GM19043 (cell line): ENCODE measurements around the gene TPST1.
"Not testable (repeated sequence)": the region's sequence is repeated elsewhere in the genome, so short reads cannot be mapped to it uniquely, and the experiment has no call there.

Experiments
- ATAC-seq: cut with Tn5 transposase; IDR thresholded peaks from one replicate; pipeline ENCODE4 v1.9.1; 2021; ENCODE audit warnings: low read depth; ENCODE audit not compliant: unreplicated experiment

The TPST1 gene

DNA sequence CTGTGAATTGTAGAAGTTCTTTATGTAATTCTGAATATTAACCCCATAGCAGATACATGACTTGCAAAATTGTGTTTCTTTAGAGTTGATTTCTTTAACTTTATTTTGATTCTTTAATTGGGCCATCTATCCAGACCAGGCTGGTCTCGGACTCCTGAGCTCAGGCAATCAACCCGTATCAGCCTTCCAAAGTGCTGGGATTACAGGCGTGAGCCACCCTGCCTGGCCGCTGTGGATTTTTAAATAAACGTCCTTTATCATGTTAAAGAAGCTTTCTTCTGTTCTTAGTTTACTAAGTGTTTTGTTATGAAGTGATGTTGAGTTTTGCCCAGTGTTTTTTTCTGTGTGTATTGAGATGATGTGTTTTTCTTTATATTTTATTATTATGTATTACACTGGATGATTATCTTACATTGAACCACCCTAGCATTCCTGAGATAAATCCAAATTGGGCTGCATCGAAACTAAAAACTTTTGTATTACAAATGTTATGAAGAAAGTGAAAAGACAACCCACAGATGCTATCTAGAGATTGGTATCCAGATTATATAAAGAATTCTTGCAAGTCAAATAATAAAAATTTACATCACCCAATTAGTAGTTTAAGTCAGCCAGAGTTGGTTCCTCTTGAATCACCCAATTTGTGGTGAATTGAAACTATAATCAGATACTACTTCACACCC lies 118.1 kb downstream of the TPST1 start:
- no peak for ATAC-seq

GRCh38 chr7:66324985-66325384 lies 119.9 kb downstream of the TPST1 start:
- not testable (repeated sequence) for ATAC-seq

- ATAC-seq = no peak
Observed at GRCh38 chr7:66326501-66327215, 121.5 kb downstream of the TPST1 start.

- ATAC-seq = no peak
Observed at GRCh38 chr7:66330961-66331360, 125.8 kb downstream of the TPST1 start.

DNA sequence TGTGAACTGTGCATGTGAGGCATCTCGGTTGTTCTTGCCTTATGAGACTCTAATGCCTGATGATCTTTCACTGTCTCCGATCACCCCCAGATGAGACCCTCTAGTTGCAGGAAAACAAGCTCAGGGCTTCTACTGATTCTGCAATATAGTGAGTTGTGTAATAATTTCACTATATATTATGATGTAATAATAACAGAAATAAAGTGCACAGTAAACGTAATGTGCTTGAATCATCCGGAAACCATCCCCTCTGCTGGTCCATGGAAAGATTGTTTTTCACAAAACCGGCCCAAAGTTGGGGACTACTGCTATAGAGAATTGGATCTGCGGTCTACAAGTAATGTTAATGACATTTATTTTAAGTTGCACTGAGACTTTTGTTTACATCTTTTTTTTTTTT lies 126.7 kb downstream of the TPST1 start:
- no peak for ATAC-seq

DNA sequence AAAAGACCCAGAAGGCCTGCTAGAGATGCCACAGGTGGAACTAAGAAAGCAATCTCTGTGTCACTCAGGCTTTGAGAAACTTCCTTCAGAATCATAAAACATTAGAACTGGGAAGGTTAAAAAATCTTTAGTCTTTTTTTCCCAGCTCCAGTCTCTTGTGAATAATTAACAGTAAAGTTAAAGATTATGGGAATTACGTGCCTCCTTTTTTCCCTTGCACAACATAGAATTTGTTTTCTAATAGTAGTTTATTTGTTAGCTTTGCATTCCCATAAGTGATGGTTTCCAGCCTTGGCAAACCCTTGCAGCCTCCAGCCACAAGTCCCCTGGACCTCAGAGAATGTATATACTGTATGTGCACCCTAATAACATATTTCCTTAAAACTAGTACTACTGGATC lies 128.3 kb downstream of the TPST1 start:
- no peak for ATAC-seq

- ATAC-seq = no peak
Observed at GRCh38 chr7:66335318-66335717, 130.2 kb downstream of the TPST1 start.

- no peak for ATAC-seq
Observed at GRCh38 chr7:66336760-66337159, 131.6 kb downstream of the TPST1 start.

DNA sequence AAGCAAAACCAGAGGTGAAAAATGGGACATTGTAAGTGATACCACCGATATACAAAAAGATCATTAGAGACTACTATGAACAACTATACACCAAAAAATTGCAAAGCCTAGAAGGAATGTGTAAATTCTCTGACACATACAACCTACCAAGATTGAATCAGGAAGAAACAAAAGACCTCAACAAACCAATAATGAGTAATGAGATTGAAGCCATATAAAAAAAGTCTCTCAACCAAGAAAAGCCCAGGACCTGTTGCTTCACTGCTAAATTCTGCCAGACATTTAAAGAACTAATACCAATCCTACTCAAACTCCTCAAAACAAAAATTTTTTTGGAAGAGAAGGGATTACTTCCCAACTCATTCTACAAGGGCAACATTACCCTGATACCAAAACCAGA lies 134.0 kb downstream of the TPST1 start:
- no peak for ATAC-seq

- ATAC-seq = no peak
Observed at GRCh38 chr7:66344166-66344565, 139.0 kb downstream of the TPST1 start.

DNA sequence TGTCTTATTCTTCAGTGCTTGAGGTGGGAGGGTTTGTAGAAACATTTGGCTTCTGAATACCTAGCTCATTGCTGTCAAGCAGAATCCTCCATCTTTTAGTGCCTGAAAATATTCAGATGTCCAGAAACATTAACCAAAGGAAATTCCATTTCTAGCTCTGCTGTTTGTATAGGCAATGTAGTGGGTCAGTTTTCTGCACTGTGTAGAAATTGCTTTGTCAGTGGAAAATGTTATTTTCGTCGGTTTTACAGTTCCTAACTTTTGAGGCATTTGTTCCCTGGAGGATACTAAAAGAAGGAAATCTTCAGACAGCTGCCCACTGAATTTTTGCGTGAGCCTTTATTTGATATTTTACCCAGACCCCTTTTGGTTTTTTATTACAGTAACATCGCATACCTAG lies 143.4 kb downstream of the TPST1 start:
- no peak for ATAC-seq

DNA sequence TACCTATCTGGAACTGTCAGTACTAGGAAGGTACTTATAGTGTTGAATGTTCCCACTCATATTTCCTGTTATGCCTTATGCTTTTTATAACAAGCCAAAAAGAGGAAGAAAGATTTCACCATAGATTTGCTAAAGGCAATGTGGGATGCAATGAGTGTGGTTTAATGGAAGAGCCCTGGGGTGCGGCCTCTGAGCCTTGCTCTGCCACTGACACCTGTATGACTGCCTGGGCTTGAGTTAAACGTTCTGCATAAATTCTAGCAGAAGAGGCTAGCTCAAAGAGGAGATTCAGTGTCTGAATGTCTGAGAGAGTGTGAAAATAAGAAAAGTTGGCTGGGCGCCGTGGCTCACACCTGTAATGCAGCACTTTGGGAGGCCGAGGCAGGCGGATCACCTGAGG lies 143.8 kb downstream of the TPST1 start:
- no peak for ATAC-seq

GRCh38 chr7:66352071-66352470 lies 146.9 kb downstream of the TPST1 start:
- ATAC-seq = no peak

GRCh38 chr7:66353547-66353946 lies 148.4 kb downstream of the TPST1 start:
- no peak for ATAC-seq

DNA sequence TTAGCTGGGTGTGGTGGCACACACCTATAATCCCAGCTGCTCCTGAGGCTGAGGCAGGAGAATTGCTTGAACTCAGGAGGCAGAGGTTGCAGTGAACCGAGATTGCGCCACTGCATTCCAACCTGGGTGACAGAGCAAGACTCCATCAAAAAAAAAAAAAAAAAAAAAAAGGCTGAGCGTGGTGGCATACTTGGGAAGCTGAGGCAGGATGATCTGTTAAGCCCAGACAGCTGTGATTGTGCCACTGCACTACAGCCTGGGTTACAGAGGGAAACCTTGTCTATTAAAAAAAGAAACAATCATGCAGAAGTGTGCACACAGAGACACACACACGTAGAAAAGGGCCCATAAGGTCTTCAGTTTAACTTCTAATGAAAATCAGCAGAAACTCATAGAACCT lies 150.6 kb downstream of the TPST1 start:
- ATAC-seq = no peak

- no peak for ATAC-seq
Observed at GRCh38 chr7:66356277-66356721, 151.2 kb downstream of the TPST1 start.

GRCh38 chr7:66357087-66357486 lies 152.0 kb downstream of the TPST1 start:
- ATAC-seq = no peak

DNA sequence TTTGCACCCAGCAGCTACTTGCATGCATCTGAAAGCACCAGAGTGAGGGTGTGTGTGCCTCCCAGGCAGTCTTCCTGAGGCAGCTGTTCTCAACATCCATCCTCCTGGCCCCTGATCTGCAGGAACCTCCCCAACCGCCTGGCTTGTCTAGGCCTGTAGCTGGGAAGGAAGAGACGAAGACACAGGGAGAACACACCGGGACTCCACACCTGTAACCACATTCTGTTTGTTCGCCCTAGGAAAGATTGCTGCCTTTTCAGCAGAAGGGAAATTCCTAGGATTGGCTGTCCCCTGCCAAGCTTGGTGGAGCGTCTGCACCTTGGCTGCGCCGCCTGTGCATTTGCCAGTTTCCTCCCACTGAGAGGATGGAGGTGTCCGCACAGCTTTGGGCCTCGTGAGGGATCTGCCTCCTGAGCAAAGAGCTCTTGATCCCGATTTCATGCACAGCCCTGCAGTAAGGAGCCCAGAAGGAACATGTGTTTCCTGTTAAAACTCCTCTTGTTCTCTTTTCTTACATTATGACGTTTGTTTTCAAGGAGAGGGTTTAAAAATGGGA lies 154.6 kb downstream of the TPST1 start:
- no peak for ATAC-seq

DNA sequence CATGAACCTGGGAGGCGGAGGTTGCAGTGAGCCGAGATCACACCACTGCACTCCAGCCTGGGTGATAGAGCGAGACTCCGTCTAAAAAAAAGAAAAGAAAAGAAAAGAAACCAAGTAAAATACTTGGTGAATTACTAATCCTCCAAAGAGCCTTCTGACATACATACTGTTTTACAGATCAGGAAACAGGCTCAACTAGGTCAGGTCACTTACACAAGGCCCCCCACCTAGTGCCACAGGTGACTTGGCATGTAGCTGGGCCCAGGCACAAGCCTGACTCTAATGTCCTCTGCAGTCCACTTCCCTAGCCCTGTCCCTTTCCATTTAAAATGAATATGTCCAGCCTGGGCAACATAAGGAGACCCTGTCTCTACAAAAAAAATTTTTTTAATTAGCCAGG lies 157.0 kb downstream of the TPST1 start:
- no peak for ATAC-seq

DNA sequence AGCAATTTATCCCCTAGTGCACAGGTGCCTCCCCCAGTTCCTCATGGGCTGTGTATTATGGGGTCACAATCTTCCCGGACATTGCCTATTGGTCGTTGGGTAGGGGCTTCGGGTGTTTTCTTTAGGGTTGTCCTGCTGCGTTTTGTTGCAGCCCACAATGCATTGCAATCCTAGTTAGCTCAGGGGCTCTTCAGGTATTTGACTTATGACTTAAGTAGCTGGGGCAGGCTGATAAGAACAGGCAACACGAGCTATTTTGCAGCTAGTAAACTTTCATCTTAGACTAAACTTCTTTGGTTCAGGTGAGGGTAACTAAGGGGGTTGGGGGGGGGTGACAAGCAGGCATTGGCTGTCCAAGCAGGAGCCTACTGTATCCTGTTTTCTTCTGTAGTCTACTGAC lies 158.5 kb downstream of the TPST1 start:
- no peak for ATAC-seq

GRCh38 chr7:66365031-66365430 lies 159.9 kb downstream of the TPST1 start:
- ATAC-seq = not testable (repeated sequence)
